ENCODE results near the gene GRK2. TPM values are rescaled to one million over a fixed set of nuclear protein-coding genes. Genes with fewer than 3 reads are reported as not detected.

The GRK2 gene
- total and polyA plus RNA-seq, 2 of the 13 experiments (the other 11 are each of a cell fraction or from before 2014, with no cell fraction given), result 31.3 to 42.4 TPM

GRCh38 chr11:67280341-67280787 is 14.1 kb downstream of the GRK2 start (continued):
- TF ChIP-seq TERF1 (CRISPR knock-in tag; IDR thresholded peaks at IDR 0.05) (no peak), NCOA5 (CRISPR knock-in tag; IDR thresholded peaks at IDR 0.05) (no peak), ZBTB38 (CRISPR knock-in tag; IDR thresholded peaks at IDR 0.05) (no peak), FOXP1 (IDR thresholded peaks at IDR 0.05) (no peak), FOXP1 (CRISPR knock-in tag; IDR thresholded peaks at IDR 0.05) (no peak), RFX3 (CRISPR knock-in tag; IDR thresholded peaks at IDR 0.05) (no peak)

- H3K36me3 ChIP-seq (replicated peaks in 1 of 2; ENCODE audit: control insufficient read depth in 1 of 2, insufficient read depth in 2 of 2, low read length in 2 of 2), result peaks cover 41 to 89% of the 10 kb centered on the region in 2 experiments; a peak in 4 of 5 replicates
Measured at GRCh38 chr11:67280788-67281551, 14.7 kb downstream of the GRK2 start.

More at GRCh38 chr11:67280788-67281551, 14.7 kb downstream of the GRK2 start:
- no TSS peak for BruUV-seq (replicated peaks)
- ChIA-PET POLR2A (interaction anchor here (1.3 kb wide), 1 partner anchor 8 kb away, joined by 7 read pairs; the partner anchor contains the start of gene ANKRD13D), CTCF (ENCODE audit: low intra/inter-chr PET ratio, low total read pairs) (no interaction called here)
- no peak overlapping the region for H2AFZ ChIP-seq (ENCODE audit: low read length)
- no peak overlapping the region for H3K27ac ChIP-seq (ENCODE audit: extremely low read length, insufficient read depth, low read length)
- ATAC-seq, result no peak
- no peak for TF ChIP-seq ZFP36 (IDR thresholded peaks at IDR 0.05; ENCODE audit: borderline replicate concordance, low read depth, low read length, partially characterized antibody)
- TF ChIP-seq RBFOX2 (IDR thresholded peaks at IDR 0.05; ENCODE audit: low read depth, low read length), result 0 out of 2 replicates have a peak, but pooled peaks have one; percentile 6
- H3K79me2 ChIP-seq (ENCODE audit: insufficient read depth, low read length), result peaks cover 2% of the 10 kb centered on the region
- intact Hi-C loops (cut with micrococcal nuclease; ENCODE audit: unreplicated experiment), result no loop called here
- DNase-seq (ENCODE audit: low spot score), result no peak
- H3K4me3 ChIP-seq (replicated peaks in 1 of 3; ENCODE audit: insufficient read depth in 1 of 3, low read depth in 2 of 3, low read length in 3 of 3), result no peak overlapping the region
- WGBS (ENCODE audit: low lambda C conversion rate), result 95% methylated on average over 15 of the region's 31 CpGs
- in situ Hi-C loops (cut with HindIII; ENCODE audit: extremely low pct_ligation_motif_present, low pct_unique_long_range_greater_than_20kb), result no loop called here
- no peak overlapping the region for H3K4me2 ChIP-seq (ENCODE audit: low read depth, low read length)
- no peaks in the 10 kb centered on the region for H3K9me3 ChIP-seq (ENCODE audit: low read length)
- no peaks in the 10 kb centered on the region for H3K27me3 ChIP-seq (ENCODE audit: control insufficient read depth in 1 of 2, insufficient read depth in 2 of 2, low read length in 2 of 2)
- no peak overlapping the region for H3K9ac ChIP-seq (ENCODE audit: insufficient read depth, low read depth, low read length)
- no peaks in the 10 kb centered on the region for H3K4me1 ChIP-seq (ENCODE audit: insufficient read depth, low read length)
- FAIRE-seq, result no peak
- H4K20me1 ChIP-seq (ENCODE audit: insufficient read depth, low read length), result peaks cover 9% of the 10 kb centered on the region; the same call in 1 of the 2 replicates

Measured in HepG2 (cell line).